Endothelial cell (in vitro differentiated cells): ENCODE measurements around the gene IRF1. TPM values are rescaled to one million over a fixed set of nuclear protein-coding genes. Genes with fewer than 3 reads are reported as not detected.

Source experiments
- DNase-seq: peaks from one replicate; pipeline ENCODE4 v3.0.0; 2021; ENCODE audit warnings: low spot score
- H3K27ac Mint-ChIP-seq: one replicate; pipeline ENCODE4 v1.8.0; 2021; ENCODE audit warnings: mixed read lengths, inconsistent platforms; ENCODE audit not compliant: unreplicated experiment
- H3K27me3 Mint-ChIP-seq: one replicate; pipeline ENCODE4 v1.8.0; 2021; ENCODE audit warnings: mild to moderate bottlenecking, moderate library complexity, mixed read lengths, inconsistent platforms; ENCODE audit not compliant: unreplicated experiment
- H3K36me3 Mint-ChIP-seq: one replicate; pipeline ENCODE4 v1.8.0; 2021; ENCODE audit warnings: mild to moderate bottlenecking, low read depth, mixed read lengths, inconsistent platforms; ENCODE audit not compliant: unreplicated experiment
- H3K4me1 Mint-ChIP-seq: one replicate; pipeline ENCODE4 v1.8.0; 2021; ENCODE audit warnings: mild to moderate bottlenecking, mixed read lengths, inconsistent platforms; ENCODE audit not compliant: unreplicated experiment
- H3K4me3 Mint-ChIP-seq: one replicate; pipeline ENCODE4 v1.8.0; 2021; ENCODE audit warnings: mild to moderate bottlenecking, mixed read lengths, inconsistent platforms; ENCODE audit not compliant: unreplicated experiment
- H3K9me3 Mint-ChIP-seq: one replicate; pipeline ENCODE4 v1.8.0; 2021; ENCODE audit warnings: mixed read lengths, inconsistent platforms; ENCODE audit not compliant: unreplicated experiment
- CTCF ChIP-seq: fragments of 200-600 bp; sonication (generic); IDR thresholded peaks from one replicate; pipeline ENCODE4 v1.5.0; 2021; ENCODE audit warnings: antibody characterized with exemption; ENCODE audit not compliant: unreplicated experiment
- total RNA-seq: library from RNA; stranded (reverse); fragmentation: NEBNext Ultra II Directional; extraction: Animal tissue kit (Norgen Biotek cat#: 25700); gene quantifications from one replicate; pipeline ENCODE4 v1.2.1, GENCODE V29; 2021; ENCODE audit not compliant: unreplicated experiment

The IRF1 gene
- total RNA-seq, 1 donor from 2014 or later, result 7.1 TPM

- Mint-ChIP-seq H3K9me3 (no peaks in the 10 kb centered on the region), H3K27me3 (peaks cover 2% of the 10 kb centered on the region), H3K36me3 (peaks cover 7% of the 10 kb centered on the region), H3K4me1 (peaks cover 4% of the 10 kb centered on the region), H3K27ac (no peak overlapping the region), H3K4me3 (peak overlapping the region; percentile 77)
- peak; percentile 11 for TF ChIP-seq CTCF
- no peak for DNase-seq
Measured at GRCh38 chr5:132489871-132490483, 596 bp downstream of the IRF1 start.

GRCh38 chr5:132489051-132489770, 1.4 kb downstream of the IRF1 start:
- H3K27ac Mint-ChIP-seq, result no peak overlapping the region
- no peaks in the 10 kb centered on the region for H3K9me3 Mint-ChIP-seq
- peaks cover 11% of the 10 kb centered on the region for H3K36me3 Mint-ChIP-seq
- DNase-seq, result no peak
- peaks cover 4% of the 10 kb centered on the region for H3K4me1 Mint-ChIP-seq
- H3K27me3 Mint-ChIP-seq, result peaks cover 3% of the 10 kb centered on the region
- no peak for TF ChIP-seq CTCF
- H3K4me3 Mint-ChIP-seq, result peak overlapping the region; percentile 77

GRCh38 chr5:132488590-132488989, 2.0 kb downstream of the IRF1 start:
- Mint-ChIP-seq H3K27ac (no peak overlapping the region), H3K36me3 (peaks cover 14% of the 10 kb centered on the region), H3K4me1 (peaks cover 4% of the 10 kb centered on the region), H3K9me3 (no peaks in the 10 kb centered on the region), H3K4me3 (no peak overlapping the region), H3K27me3 (peaks cover 7% of the 10 kb centered on the region)
- DNase-seq, result no peak
- no peak for TF ChIP-seq CTCF

- Mint-ChIP-seq H3K36me3 (peaks cover 16% of the 10 kb centered on the region), H3K9me3 (no peaks in the 10 kb centered on the region), H3K27me3 (peaks cover 7% of the 10 kb centered on the region), H3K4me3 (no peak overlapping the region), H3K27ac (no peak overlapping the region), H3K4me1 (peaks cover 4% of the 10 kb centered on the region)
- TF ChIP-seq CTCF, result no peak
- no peak for DNase-seq
Measured at GRCh38 chr5:132487841-132488555, 2.6 kb downstream of the IRF1 start.

- Mint-ChIP-seq H3K36me3 (peaks cover 19% of the 10 kb centered on the region), H3K4me3 (no peak overlapping the region), H3K4me1 (peaks cover 4% of the 10 kb centered on the region), H3K27ac (no peak overlapping the region), H3K9me3 (no peaks in the 10 kb centered on the region), H3K27me3 (peaks cover 10% of the 10 kb centered on the region)
- no peak for TF ChIP-seq CTCF
- DNase-seq, result no peak
Measured at GRCh38 chr5:132487095-132487428, 3.5 kb downstream of the IRF1 start.
